ENCODE results near the gene SPATA6L. TPM values are rescaled to one million over a fixed set of nuclear protein-coding genes. Genes with fewer than 3 reads are reported as not detected.
"Not testable (repeated sequence)": the region's sequence is repeated elsewhere in the genome, so short reads cannot be mapped to it uniquely, and the experiment has no call there.

SPATA6L gene
- total RNA-seq, 1 donor from 2014 or later, result 1.3 TPM

DNA sequence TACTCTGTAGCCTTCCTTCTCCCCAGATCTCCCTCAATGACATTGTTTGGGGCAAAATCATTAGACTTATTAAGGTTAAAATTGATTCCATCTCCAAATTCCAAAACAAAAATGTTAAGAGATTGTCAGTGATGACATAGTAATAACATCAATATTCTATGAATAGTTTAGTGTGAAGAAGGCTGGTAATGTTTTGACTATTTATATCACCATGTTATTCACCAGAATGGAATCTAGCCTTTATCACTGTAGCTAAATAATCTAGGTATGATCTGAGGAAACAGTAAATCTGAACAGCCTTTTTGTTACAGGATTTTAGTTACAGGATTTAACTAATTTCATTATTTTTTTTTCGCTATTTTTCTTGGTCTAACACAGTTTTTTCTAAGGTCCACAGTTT lies 5.1 kb downstream of the SPATA6L start:
- TF ChIP-seq, protein P1, sequence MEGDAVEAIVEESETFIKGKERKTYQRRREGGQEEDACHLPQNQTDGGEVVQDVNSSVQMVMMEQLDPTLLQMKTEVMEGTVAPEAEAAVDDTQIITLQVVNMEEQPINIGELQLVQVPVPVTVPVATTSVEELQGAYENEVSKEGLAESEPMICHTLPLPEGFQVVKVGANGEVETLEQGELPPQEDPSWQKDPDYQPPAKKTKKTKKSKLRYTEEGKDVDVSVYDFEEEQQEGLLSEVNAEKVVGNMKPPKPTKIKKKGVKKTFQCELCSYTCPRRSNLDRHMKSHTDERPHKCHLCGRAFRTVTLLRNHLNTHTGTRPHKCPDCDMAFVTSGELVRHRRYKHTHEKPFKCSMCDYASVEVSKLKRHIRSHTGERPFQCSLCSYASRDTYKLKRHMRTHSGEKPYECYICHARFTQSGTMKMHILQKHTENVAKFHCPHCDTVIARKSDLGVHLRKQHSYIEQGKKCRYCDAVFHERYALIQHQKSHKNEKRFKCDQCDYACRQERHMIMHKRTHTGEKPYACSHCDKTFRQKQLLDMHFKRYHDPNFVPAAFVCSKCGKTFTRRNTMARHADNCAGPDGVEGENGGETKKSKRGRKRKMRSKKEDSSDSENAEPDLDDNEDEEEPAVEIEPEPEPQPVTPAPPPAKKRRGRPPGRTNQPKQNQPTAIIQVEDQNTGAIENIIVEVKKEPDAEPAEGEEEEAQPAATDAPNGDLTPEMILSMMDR (IDR thresholded peaks at IDR 0.05; ENCODE audit: insufficient read depth, low read length, poor library complexity, severe bottlenecking), result no peak
- Histone ChIP-seq H3K36me3 (ENCODE audit: control insufficient read depth, insufficient read depth, low read length) (no peaks in the 10 kb centered on the region), H3K4me3 (ENCODE audit: low read depth, low read length) (no peak overlapping the region), H3K27me3 (ENCODE audit: control insufficient read depth, insufficient read depth, low read length) (no peaks in the 10 kb centered on the region)
- no peak for DNase-seq (ENCODE audit: low read depth)

DNA sequence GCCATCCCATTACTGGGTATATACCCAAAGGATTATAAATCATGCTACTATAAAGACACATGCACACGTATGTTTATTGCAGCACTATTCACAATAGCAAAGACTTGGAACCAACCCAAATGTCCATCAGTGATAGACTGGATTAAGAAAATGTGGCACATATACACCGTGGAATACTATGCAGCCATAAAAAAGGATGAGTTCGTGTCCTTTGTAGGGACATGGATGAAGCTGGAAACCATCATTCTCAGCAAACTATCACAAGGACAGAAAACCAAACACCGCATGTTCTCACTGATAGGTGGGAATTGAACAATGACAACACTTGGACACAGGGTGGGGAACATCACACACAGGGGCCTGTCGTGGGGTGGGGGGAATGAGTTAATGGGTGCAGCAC lies 5.6 kb downstream of the SPATA6L start:
- not testable (repeated sequence) for H3K36me3 ChIP-seq (ENCODE audit: control insufficient read depth, insufficient read depth, low read length); H3K4me3 ChIP-seq (ENCODE audit: low read depth, low read length); DNase-seq (ENCODE audit: low read depth); H3K27me3 ChIP-seq (ENCODE audit: control insufficient read depth, insufficient read depth, low read length)

DNA sequence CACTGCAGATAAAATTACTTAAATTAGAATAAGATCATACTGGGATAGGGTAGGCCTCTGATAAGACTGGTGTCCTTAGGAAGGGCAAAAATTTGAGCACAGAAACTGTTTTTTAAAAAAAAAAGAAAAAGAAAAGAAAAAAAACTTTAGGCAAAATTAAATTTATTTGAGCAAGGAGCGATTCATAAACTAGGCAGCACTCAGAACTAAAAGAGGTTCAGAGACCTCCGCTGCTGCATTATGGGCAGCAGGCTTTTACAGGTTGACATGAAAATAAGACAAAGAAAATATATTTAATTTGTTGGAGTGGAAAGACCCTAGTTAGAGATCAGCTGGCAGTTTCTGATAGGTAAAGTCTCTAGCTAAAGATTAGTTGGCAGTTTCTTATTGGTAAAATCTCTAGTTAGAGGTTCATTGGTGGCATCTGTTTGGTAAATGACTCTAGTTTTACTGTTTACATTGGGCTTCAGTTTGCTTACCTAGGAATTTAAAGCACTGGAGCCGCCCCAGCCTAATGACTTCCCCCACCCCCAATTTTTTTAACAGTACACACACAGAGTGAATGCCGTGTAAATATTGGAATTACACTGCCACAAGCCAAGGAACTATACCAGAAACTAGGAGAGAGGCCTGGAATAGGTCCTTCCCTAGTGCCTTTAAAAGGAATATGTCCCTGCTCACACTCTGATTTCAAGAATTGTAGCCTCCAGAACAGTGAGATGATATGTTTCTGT lies 8.7 kb downstream of the SPATA6L start:
- Histone ChIP-seq H3K36me3 (ENCODE audit: control insufficient read depth, insufficient read depth, low read length) (no peaks in the 10 kb centered on the region), H3K4me3 (ENCODE audit: low read depth, low read length) (no peak overlapping the region), H3K27me3 (ENCODE audit: control insufficient read depth, insufficient read depth, low read length) (no peaks in the 10 kb centered on the region)
- TF ChIP-seq, protein P1 (IDR thresholded peaks at IDR 0.05; ENCODE audit: insufficient read depth, low read length, poor library complexity, severe bottlenecking), result no peak
- DNase-seq (ENCODE audit: low read depth), result no peak

DNA sequence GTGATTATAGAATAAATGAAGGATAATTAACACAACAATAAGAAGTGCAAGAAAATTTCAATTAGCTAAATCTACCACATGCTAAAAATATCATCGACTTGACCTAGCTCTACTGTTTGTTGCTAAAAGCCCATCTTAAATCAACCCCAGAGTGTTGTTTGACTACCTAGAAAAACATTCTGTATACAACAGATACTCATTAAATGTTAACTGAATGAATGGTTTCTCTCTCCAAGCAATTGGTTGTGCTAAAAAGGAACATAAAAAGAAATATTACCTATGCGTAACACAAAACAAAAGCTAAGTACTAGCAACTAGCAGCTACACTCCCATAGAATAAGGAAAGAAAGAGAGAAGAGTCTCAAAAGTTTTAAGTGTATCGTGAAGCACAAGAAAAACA lies 9.7 kb downstream of the SPATA6L start:
- TF ChIP-seq, protein P1 (IDR thresholded peaks at IDR 0.05; ENCODE audit: insufficient read depth, low read length, poor library complexity, severe bottlenecking), result no peak
- Histone ChIP-seq H3K4me3 (ENCODE audit: low read depth, low read length) (no peak overlapping the region), H3K27me3 (ENCODE audit: control insufficient read depth, insufficient read depth, low read length) (no peaks in the 10 kb centered on the region), H3K36me3 (ENCODE audit: control insufficient read depth, insufficient read depth, low read length) (no peaks in the 10 kb centered on the region)
- no peak for DNase-seq (ENCODE audit: low read depth)

DNA sequence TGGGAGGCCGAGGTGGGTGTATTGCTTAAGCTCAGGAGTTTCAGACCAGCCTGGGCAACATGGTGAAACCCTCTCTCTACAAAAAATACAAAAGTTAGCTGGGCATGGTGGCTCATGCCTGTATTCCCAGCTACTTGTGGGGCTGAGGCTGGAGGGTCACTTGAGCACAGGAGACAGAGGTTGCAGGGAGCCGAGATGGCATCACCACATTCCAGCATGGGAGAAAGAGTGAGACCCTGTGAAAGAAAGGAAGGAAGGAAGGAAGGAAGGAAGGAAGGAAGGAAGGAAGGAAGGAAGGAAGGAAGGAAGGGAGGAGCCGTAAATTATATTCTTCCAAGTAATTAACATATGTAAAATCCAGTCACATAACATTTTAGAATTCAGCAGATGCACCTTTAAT lies 10.1 kb downstream of the SPATA6L start:
- DNase-seq (ENCODE audit: low read depth); H3K4me3 ChIP-seq (ENCODE audit: low read depth, low read length); H3K36me3 ChIP-seq (ENCODE audit: control insufficient read depth, insufficient read depth, low read length); H3K27me3 ChIP-seq (ENCODE audit: control insufficient read depth, insufficient read depth, low read length): not testable (repeated sequence)

DNA sequence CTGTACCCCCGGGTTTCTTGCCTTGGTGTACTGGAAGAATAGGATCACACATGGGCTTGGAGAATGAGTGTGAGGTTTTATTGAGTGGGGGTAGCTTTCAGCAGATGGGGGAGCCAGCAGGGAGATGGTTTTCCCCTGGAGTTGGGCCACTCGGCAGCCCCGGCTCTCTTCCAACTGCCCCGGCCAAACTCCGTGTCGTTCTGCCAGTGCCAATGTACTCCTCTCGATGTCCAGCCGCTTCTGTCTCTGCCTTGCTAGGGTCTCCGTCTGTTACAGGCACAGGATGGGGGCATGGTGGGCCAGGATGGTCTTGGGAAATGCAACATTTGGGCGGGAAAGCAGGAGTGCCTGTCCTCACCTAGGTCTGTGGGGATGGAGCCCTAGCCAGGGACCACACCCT lies 11.7 kb downstream of the SPATA6L start:
- Histone ChIP-seq H3K4me3 (ENCODE audit: low read depth, low read length) (no peak overlapping the region), H3K27me3 (ENCODE audit: control insufficient read depth, insufficient read depth, low read length) (no peaks in the 10 kb centered on the region)

More for the DNA sequence above, 11.7 kb downstream of the SPATA6L start:
- no peak for DNase-seq (ENCODE audit: low read depth)
- TF ChIP-seq, protein P1 (IDR thresholded peaks at IDR 0.05; ENCODE audit: insufficient read depth, low read length, poor library complexity, severe bottlenecking), result no peak
- H3K36me3 ChIP-seq (ENCODE audit: control insufficient read depth, insufficient read depth, low read length), result no peaks in the 10 kb centered on the region

Data from kidney epithelial cell (primary cell).